ENCODE data around the gene TMEM150C.

TMEM150C gene

DNA sequence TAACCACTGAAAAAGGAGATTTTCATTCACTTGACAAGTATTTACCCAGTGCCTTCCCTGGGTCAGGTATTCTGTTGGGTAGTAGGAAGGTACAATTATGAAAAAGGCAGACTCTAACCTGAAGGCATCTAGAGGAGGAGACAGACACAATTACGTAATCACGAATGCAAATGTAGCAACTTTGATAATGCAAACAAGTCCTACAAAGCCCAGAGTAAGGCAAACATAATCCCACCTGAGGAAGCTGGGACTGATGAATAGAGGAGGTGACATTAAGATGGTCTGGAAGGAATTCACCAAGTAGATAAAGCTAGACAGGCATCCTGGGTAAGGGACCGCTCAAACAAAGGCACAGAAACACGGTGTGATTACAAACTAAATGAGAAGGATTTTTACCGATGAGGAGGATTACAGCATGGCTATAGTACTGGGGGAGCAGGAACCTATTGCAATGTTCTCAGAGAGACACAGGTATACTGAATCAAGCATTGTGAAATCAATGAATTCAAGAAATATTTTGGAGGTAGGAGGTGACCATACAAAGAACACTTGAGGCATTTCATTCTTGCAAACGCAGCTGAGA lies 37.1 kb downstream of the TMEM150C start:
- ChIA-PET POLR2A (no interaction called here), CTCF (no interaction called here)
- TF ChIP-seq, protein P1, sequence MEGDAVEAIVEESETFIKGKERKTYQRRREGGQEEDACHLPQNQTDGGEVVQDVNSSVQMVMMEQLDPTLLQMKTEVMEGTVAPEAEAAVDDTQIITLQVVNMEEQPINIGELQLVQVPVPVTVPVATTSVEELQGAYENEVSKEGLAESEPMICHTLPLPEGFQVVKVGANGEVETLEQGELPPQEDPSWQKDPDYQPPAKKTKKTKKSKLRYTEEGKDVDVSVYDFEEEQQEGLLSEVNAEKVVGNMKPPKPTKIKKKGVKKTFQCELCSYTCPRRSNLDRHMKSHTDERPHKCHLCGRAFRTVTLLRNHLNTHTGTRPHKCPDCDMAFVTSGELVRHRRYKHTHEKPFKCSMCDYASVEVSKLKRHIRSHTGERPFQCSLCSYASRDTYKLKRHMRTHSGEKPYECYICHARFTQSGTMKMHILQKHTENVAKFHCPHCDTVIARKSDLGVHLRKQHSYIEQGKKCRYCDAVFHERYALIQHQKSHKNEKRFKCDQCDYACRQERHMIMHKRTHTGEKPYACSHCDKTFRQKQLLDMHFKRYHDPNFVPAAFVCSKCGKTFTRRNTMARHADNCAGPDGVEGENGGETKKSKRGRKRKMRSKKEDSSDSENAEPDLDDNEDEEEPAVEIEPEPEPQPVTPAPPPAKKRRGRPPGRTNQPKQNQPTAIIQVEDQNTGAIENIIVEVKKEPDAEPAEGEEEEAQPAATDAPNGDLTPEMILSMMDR (IDR thresholded peaks at IDR 0.05; ENCODE audit: control extremely low read depth, extremely low read depth, low read depth, missing control alignments) = no peak
- no peak for DNase-seq (ENCODE audit: extremely low spot score)

DNA sequence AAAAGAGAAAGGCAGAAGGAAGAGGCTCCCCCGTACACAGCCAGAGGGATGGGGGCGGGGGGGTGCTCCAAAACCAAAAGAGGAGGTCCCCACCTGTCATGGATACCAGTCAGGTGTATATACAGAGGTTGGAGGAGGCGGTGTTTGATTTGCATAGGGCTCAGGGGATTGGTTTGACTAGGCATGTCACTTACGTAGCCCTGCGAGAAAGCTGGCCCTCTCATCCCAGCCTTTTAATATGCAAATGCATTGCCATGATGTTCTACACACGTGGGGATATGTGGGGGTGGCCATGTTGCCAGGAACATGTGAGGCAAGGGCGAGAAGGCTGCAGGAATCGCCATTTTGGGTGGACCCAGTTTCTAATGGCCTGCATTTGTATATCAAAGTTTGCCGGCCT lies 38.6 kb downstream of the TMEM150C start:
- DNase-seq (ENCODE audit: extremely low spot score) = no peak

DNA sequence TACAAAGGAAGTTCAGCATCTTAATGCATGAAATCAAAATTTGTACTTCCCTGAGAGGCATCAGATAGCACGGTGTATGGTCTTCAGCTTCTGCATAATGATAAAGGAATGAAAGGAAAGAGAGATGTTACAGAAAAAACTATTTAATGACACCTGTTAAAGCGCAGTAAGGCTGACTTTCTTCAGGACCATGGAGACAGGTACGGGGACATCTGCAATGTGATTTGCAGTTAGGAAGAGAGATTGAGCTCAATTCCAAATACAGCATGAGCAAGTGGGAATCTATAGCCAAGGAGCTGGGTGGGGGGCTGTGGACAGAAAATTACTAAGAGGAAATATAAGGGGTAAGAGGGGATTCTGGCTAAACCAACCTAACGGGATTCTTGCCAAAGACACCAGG lies 39.3 kb downstream of the TMEM150C start:
- CTCF ChIA-PET = interaction anchor here (1.3 kb wide), 1 partner anchor 30 kb away, joined by 3 read pairs; no protein-coding TSS in a partner anchor
- TF ChIP-seq, protein P1 (IDR thresholded peaks at IDR 0.05; ENCODE audit: control extremely low read depth, extremely low read depth, low read depth, missing control alignments) = no peak
- DNase-seq (ENCODE audit: extremely low spot score) = no peak
- POLR2A ChIA-PET = no interaction called here

More for the DNA sequence above, 38.6 kb downstream of the TMEM150C start:
- TF ChIP-seq, protein P1 (IDR thresholded peaks at IDR 0.05; ENCODE audit: control extremely low read depth, extremely low read depth, low read depth, missing control alignments) = no peak
- ChIA-PET CTCF (interaction anchor here (1.3 kb wide), 1 partner anchor 29 kb away, joined by 3 read pairs; no protein-coding TSS in a partner anchor), POLR2A (no interaction called here)

- ChIA-PET POLR2A (no interaction called here), CTCF (no interaction called here)
- DNase-seq (ENCODE audit: extremely low spot score) = no peak
- TF ChIP-seq, protein P1 (IDR thresholded peaks at IDR 0.05; ENCODE audit: control extremely low read depth, extremely low read depth, low read depth, missing control alignments) = no peak
Observed at GRCh38 chr4:82521283-82521682, 40.5 kb downstream of the TMEM150C start.

DNA sequence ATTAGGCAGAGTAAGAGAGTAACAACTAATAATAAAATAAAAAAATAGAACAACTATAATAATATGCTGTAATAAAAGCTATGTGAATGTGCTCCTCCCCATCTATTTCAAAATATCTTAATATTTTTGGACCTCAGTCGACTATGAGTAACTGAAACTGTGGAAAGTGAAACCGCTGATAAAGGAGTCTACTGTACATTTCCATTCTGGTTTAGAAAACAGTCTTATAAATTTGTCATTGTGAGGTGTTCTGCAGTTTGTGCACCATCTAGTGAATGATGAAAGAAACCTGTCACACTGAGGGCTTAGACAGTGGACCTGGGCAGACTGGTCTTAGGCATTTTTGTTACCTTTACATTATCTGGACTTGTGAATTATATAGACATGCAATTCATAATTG lies 42.0 kb downstream of the TMEM150C start:
- no peak for DNase-seq (ENCODE audit: extremely low spot score)
- TF ChIP-seq, protein P1 (IDR thresholded peaks at IDR 0.05; ENCODE audit: control extremely low read depth, extremely low read depth, low read depth, missing control alignments) = no peak
- CTCF ChIA-PET = no interaction called here
- POLR2A ChIA-PET = no interaction called here

- ChIA-PET POLR2A (no interaction called here), CTCF (no interaction called here)
- TF ChIP-seq, protein P1 (IDR thresholded peaks at IDR 0.05; ENCODE audit: control extremely low read depth, extremely low read depth, low read depth, missing control alignments) = no peak
- DNase-seq (ENCODE audit: extremely low spot score) = no peak
Observed at GRCh38 chr4:82519072-82519471, 42.7 kb downstream of the TMEM150C start.

Measured in GM10248 (cell line).